CD14-positive monocyte (primary cell): Measurements from ENCODE around the gene SSR4. TPM values are rescaled to one million over a fixed set of nuclear protein-coding genes. Genes with fewer than 3 reads are reported as not detected.

Source experiments
- DNase-seq, 3 donors: peaks; one replicate each; pipeline ENCODE4 v3.0.0-alpha.2; 2011 to 2022
- H2AFZ ChIP-seq: 2 replicates; pipeline ENCODE4 v1.6.0; 2012; ENCODE audit warnings: mild to moderate bottlenecking, low read depth, low read length, inconsistent platforms; ENCODE audit not compliant: insufficient read depth, poor library complexity, severe bottlenecking
- H3K27ac ChIP-seq, 2 donors: 1 replicate in 1 of 2; 2 replicates in 1 of 2; pipeline ENCODE4 v1.5.1; 2012 to 2013; ENCODE audit warnings: low read length in 2 of 2, control low read depth in 1 of 2, inconsistent platforms in 1 of 2, low read depth in 1 of 2, mild to moderate bottlenecking in 1 of 2
- H3K27me3 ChIP-seq, 2 donors: one replicate each; pipeline versions ENCODE4 v1.6.0 to v1.6.1; 2011 to 2013; ENCODE audit warnings: low read length in 2 of 2; ENCODE audit not compliant: control insufficient read depth in 2 of 2, insufficient read depth in 2 of 2
- H3K36me3 ChIP-seq, 2 donors: replicated peaks in 1 of 2; 1 replicate in 1 of 2; 2 replicates in 1 of 2; pipeline versions ENCODE4 v1.5.1 to v1.6.1; 2012 to 2013; ENCODE audit warnings: low read length in 2 of 2, control low read depth in 1 of 2, inconsistent platforms in 1 of 2, mild to moderate bottlenecking in 1 of 2; ENCODE audit not compliant: insufficient read depth in 2 of 2, control insufficient read depth in 1 of 2
- H3K4me1 ChIP-seq, 2 donors: 1 replicate in 1 of 2; 2 replicates in 1 of 2; pipeline versions ENCODE4 v1.5.1 to v1.6.1; 2012 to 2013; ENCODE audit warnings: low read length in 2 of 2, control low read depth in 1 of 2, inconsistent platforms in 1 of 2, mild to moderate bottlenecking in 1 of 2, moderate library complexity in 1 of 2; ENCODE audit not compliant: insufficient read depth in 2 of 2, control insufficient read depth in 1 of 2
- H3K4me2 ChIP-seq: replicated peaks from 2 replicates; pipeline ENCODE3; 2012; ENCODE audit warnings: low read length, moderate library complexity, mild to moderate bottlenecking; ENCODE audit not compliant: poor library complexity, severe bottlenecking; ENCODE audit errors: extremely low read depth
- H3K4me3 ChIP-seq, 3 experiments: fragments of 200-600 bp in 1 of 3; sonication (generic) in 1 of 3; replicated peaks in 1 of 3; 1 replicate in 2 of 3; 2 replicates in 1 of 3; pipeline ENCODE4 v1.5.1; 2011 to 2013; ENCODE audit warnings: low read length in 3 of 3, mild to moderate bottlenecking in 3 of 3, control low read depth in 2 of 3, low read depth in 2 of 3, inconsistent platforms in 1 of 3, moderate library complexity in 1 of 3
- H3K79me2 ChIP-seq: 2 replicates; pipeline ENCODE4 v1.6.0; 2012; ENCODE audit warnings: mild to moderate bottlenecking, control low read depth, inconsistent platforms, low read length, moderate library complexity; ENCODE audit not compliant: insufficient read depth
- H3K9ac ChIP-seq: 2 replicates; pipeline ENCODE4 v1.6.0; 2017; ENCODE audit warnings: low read length, mild to moderate bottlenecking; ENCODE audit not compliant: insufficient read depth, poor library complexity, severe bottlenecking
- H3K9me3 ChIP-seq, 2 donors: replicated peaks in 1 of 2; 1 replicate in 1 of 2; 2 replicates in 1 of 2; pipeline versions ENCODE4 v1.5.1 to v1.6.1; 2012 to 2013; ENCODE audit warnings: low read length in 2 of 2, control low read depth in 1 of 2; ENCODE audit not compliant: control insufficient read depth in 1 of 2, insufficient read depth in 1 of 2
- H4K20me1 ChIP-seq: 2 replicates; pipeline ENCODE4 v1.6.0; 2012; ENCODE audit warnings: mild to moderate bottlenecking, low read length, control low read depth, moderate library complexity; ENCODE audit not compliant: insufficient read depth
- H3K27ac Mint-ChIP-seq, 7 donors: one replicate each; pipeline ENCODE4 v1.8.0; 2020; ENCODE audit warnings: mild to moderate bottlenecking in 7 of 7, mixed read lengths in 7 of 7, moderate library complexity in 6 of 7, inconsistent platforms in 2 of 7
- H3K27me3 Mint-ChIP-seq, 3 donors: one replicate each; pipeline ENCODE4 v1.8.0; 2021 to 2022; ENCODE audit warnings: low read depth in 3 of 3, mild to moderate bottlenecking in 3 of 3, mixed read lengths in 3 of 3, moderate library complexity in 3 of 3, inconsistent platforms in 1 of 3
- H3K36me3 Mint-ChIP-seq, 2 donors: one replicate each; pipeline ENCODE4 v1.8.0; 2020; ENCODE audit warnings: mixed read lengths in 2 of 2, inconsistent platforms in 1 of 2, mild to moderate bottlenecking in 1 of 2
- H3K4me1 Mint-ChIP-seq: one replicate; pipeline ENCODE4 v1.8.0; 2020; ENCODE audit warnings: mild to moderate bottlenecking, mixed read lengths
- H3K4me3 Mint-ChIP-seq, 2 donors: one replicate each; pipeline ENCODE4 v1.8.0; 2020; ENCODE audit warnings: mild to moderate bottlenecking in 2 of 2, mixed read lengths in 2 of 2, moderate library complexity in 1 of 2
- H3K9me3 Mint-ChIP-seq, 7 donors: one replicate each; pipeline ENCODE4 v1.8.0; 2020 to 2022; ENCODE audit warnings: mixed read lengths in 7 of 7, mild to moderate bottlenecking in 6 of 7, moderate library complexity in 6 of 7, inconsistent platforms in 2 of 7
- CTCF ChIP-seq: fragments of 200-600 bp; IDR thresholded peaks from one replicate; pipeline ENCODE4 v1.8.0; 2022; ENCODE audit warnings: antibody characterized with exemption, mild to moderate bottlenecking
- WGBS: methylation state at CpG from one replicate; pipeline ENCODE4 v1.1.5; 2013; ENCODE audit warnings: missing lambda C conversion rate; ENCODE audit not compliant: insufficient coverage; 5-methylcytosine and 5-hydroxymethylcytosine counted together
- intact Hi-C, 2 donors: fragments of 100-400 bp; cut with micrococcal nuclease; formaldehyde crosslinking; loops; one replicate each; pipeline versions ENCODE4 v1.15.0 to v1.15.1; 2023
- polyA plus RNA-seq, 3 donors: library from polyadenylated mRNA; depleted of rRNA in 1 of 3; unstranded in 2 of 3; stranded (reverse) in 1 of 3; fragments of 300-500 nt in 2 of 3; fragments of >200 nt in 1 of 3; fragmentation: Illumina TruSeq in 2 of 3; gene quantifications; 1 replicate in 2 of 3; 2 replicates in 1 of 3; pipeline ENCODE4 v1.2.3, GENCODE V29; 2012 to 2021

SSR4 gene
- polyA plus RNA-seq, 3 donors: 201 to 419 (median 362) TPM

GRCh38 chrX:153813161-153813560 is 18.7 kb downstream of the SSR4 start:
- Mint-ChIP-seq H3K27me3 (peaks cover 31 to 60% (median 54%) of the 10 kb centered on the region in 3 donors), H3K27ac (no peak overlapping the region), H3K9me3 (peaks cover 0 to 18% (median 0%) of the 10 kb centered on the region in 7 donors), H3K36me3 (no peaks in the 10 kb centered on the region), H3K4me3 (no peak overlapping the region), H3K4me1 (peaks cover 12% of the 10 kb centered on the region)
- Histone ChIP-seq H2AFZ (no peak overlapping the region), H3K4me1 (no peaks in the 10 kb centered on the region), H4K20me1 (no peaks in the 10 kb centered on the region), H3K9me3 (no peaks in the 10 kb centered on the region), H3K27ac (no peak overlapping the region), H3K9ac (no peak overlapping the region), H3K79me2 (no peaks in the 10 kb centered on the region), H3K4me3 (no peak overlapping the region), H3K36me3 (no peaks in the 10 kb centered on the region), H3K4me2 (no peak overlapping the region), H3K27me3 (peaks cover 0 to 15% of the 10 kb centered on the region in 2 donors)
- WGBS: 100% methylated on average over 3 of the region's 5 CpGs
- TF ChIP-seq CTCF: no peak
- intact Hi-C loops: no loop called here
- DNase-seq: no peak

GRCh38 chrX:153814591-153815315 is 20.3 kb downstream of the SSR4 start:
- Histone ChIP-seq H3K79me2 (no peaks in the 10 kb centered on the region), H2AFZ (no peak overlapping the region), H3K27ac (no peak overlapping the region), H3K36me3 (no peaks in the 10 kb centered on the region), H3K9me3 (peaks cover 0 to 5% of the 10 kb centered on the region in 2 donors), H3K27me3 (peaks cover 9 to 28% of the 10 kb centered on the region in 2 donors), H3K4me2 (no peak overlapping the region), H3K9ac (no peak overlapping the region), H3K4me1 (peaks cover 3 to 10% of the 10 kb centered on the region in 2 donors), H3K4me3 (no peak overlapping the region), H4K20me1 (no peaks in the 10 kb centered on the region)
- 37% methylated on average over 6 of the region's 19 CpGs for WGBS
- H3K27ac Mint-ChIP-seq: no peak overlapping the region
- H3K36me3 Mint-ChIP-seq: no peaks in the 10 kb centered on the region
- peaks cover 15% of the 10 kb centered on the region for H3K4me1 Mint-ChIP-seq
- intact Hi-C loops: no loop called here
- TF ChIP-seq CTCF: no peak
- H3K9me3 Mint-ChIP-seq: peaks cover 0 to 20% (median 0%) of the 10 kb centered on the region in 7 donors
- no peak for DNase-seq
- H3K4me3 Mint-ChIP-seq: peak overlapping the region in 1 of 2 donors; percentile 9
- peaks cover 38 to 70% (median 68%) of the 10 kb centered on the region in 3 donors for H3K27me3 Mint-ChIP-seq
